ENCODE measurements around the gene MAST4. TPM values are rescaled to one million over a fixed set of nuclear protein-coding genes. Genes with fewer than 3 reads are reported as not detected.

Gene MAST4
- total RNA-seq, 2 experiments from 2014 or later, result 1.3 to 21.9 TPM

DNA sequence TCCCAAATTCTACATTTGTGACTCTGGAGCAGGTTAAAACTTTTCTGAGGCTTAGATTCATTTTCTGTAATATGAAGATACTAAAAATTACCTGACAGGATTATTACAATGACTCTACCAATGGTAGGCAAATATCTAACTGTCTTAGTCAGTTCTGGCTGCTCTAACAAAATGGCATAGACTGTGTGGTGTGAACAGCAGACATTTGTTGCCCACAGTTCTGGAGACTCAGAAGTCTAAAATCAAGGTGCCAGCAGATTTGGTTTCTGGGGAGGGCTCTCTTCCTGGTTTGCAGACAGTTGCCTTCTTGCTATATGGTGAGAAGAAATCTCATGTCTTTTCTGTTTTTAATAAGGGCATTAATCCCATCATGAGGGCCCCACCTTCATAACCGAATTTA lies 245.1 kb downstream of the MAST4 start:
- Histone ChIP-seq H3K9me3 (ENCODE audit: low read length) (no peaks in the 10 kb centered on the region), H3K9me2 (ENCODE audit: insufficient read depth, low read length) (no peaks in the 10 kb centered on the region), H3K79me2 (ENCODE audit: insufficient read depth, low read depth, low read length) (no peaks in the 10 kb centered on the region), H3K4me2 (ENCODE audit: low read length) (no peak overlapping the region), H2AFZ (ENCODE audit: low read length) (no peak overlapping the region), H4K20me1 (ENCODE audit: insufficient read depth, low read length) (no peaks in the 10 kb centered on the region), H3K4me3 (ENCODE audit: low read depth, low read length, poor library complexity, severe bottlenecking) (no peak overlapping the region), H3K4me1 (ENCODE audit: insufficient read depth, low read length, poor library complexity, severe bottlenecking) (no peaks in the 10 kb centered on the region), H3K36me3 (ENCODE audit: insufficient read depth, low read length) (no peaks in the 10 kb centered on the region), H3K27ac (ENCODE audit: low read depth, low read length, poor library complexity, severe bottlenecking) (no peak overlapping the region)
- BruUV-seq (replicated peaks), result no TSS peak
- intact Hi-C loops (cut with micrococcal nuclease; ENCODE audit: unreplicated experiment), result no loop called here
- no peak for DNase-seq (ENCODE audit: low spot score)
- TF ChIP-seq, protein P1, sequence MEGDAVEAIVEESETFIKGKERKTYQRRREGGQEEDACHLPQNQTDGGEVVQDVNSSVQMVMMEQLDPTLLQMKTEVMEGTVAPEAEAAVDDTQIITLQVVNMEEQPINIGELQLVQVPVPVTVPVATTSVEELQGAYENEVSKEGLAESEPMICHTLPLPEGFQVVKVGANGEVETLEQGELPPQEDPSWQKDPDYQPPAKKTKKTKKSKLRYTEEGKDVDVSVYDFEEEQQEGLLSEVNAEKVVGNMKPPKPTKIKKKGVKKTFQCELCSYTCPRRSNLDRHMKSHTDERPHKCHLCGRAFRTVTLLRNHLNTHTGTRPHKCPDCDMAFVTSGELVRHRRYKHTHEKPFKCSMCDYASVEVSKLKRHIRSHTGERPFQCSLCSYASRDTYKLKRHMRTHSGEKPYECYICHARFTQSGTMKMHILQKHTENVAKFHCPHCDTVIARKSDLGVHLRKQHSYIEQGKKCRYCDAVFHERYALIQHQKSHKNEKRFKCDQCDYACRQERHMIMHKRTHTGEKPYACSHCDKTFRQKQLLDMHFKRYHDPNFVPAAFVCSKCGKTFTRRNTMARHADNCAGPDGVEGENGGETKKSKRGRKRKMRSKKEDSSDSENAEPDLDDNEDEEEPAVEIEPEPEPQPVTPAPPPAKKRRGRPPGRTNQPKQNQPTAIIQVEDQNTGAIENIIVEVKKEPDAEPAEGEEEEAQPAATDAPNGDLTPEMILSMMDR (conservative IDR thresholded peaks at IDR 0.05; ENCODE audit: low read length), result no peak
- no peak for TF ChIP-seq EZH2phosphoT487 (IDR thresholded peaks at IDR 0.05; ENCODE audit: borderline replicate concordance, low read depth, low read length)
- CTCF ChIA-PET (ENCODE audit: unreplicated experiment), result no interaction called here
- POLR2A ChIA-PET, result no interaction called here

DNA sequence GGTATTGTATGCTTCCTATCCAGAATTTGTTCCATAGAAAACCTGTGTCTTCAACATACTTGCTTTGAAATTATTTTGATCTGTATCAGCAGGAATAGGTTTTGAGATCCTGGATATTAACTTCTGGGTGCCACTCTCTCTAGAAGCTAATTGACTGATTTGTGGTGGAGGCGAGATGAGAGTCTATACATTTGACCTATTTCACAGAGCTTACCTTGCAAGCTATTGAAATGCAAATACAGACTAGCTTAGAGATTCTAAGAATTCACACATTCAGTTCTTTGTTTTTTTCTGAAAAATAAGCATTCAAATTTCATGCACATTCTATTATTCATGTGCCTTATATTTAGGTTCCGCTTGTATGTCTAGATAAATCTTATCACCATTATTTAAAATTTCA lies 246.3 kb downstream of the MAST4 start:
- intact Hi-C loops (cut with micrococcal nuclease; ENCODE audit: unreplicated experiment), result no loop called here
- no peaks in the 10 kb centered on the region for H4K20me1 ChIP-seq (ENCODE audit: insufficient read depth, low read length)

GRCh38 chr5:66843065-66843464 lies 246.9 kb downstream of the MAST4 start:
- no peaks in the 10 kb centered on the region for H3K9me2 ChIP-seq (ENCODE audit: insufficient read depth, low read length)
- no peak for TF ChIP-seq EZH2phosphoT487 (IDR thresholded peaks at IDR 0.05; ENCODE audit: borderline replicate concordance, low read depth, low read length)
- TF ChIP-seq, protein P1 (conservative IDR thresholded peaks at IDR 0.05; ENCODE audit: low read length), result no peak
- H3K9me3 ChIP-seq (ENCODE audit: low read length), result no peaks in the 10 kb centered on the region
- ChIA-PET CTCF (ENCODE audit: unreplicated experiment) (no interaction called here), POLR2A (interaction anchor here (0.5 to 1.8 kb wide), 3 partner anchors 14 to 510 kb away, joined by 3 to 5 read pairs (median 3); no protein-coding TSS in a partner anchor)
- no peak for DNase-seq (ENCODE audit: low spot score)
- no TSS peak for BruUV-seq (replicated peaks)
- H4K20me1 ChIP-seq (ENCODE audit: insufficient read depth, low read length), result no peaks in the 10 kb centered on the region
- no peak overlapping the region for H2AFZ ChIP-seq (ENCODE audit: low read length)
- H3K27ac ChIP-seq (ENCODE audit: low read depth, low read length, poor library complexity, severe bottlenecking), result no peak overlapping the region
- H3K36me3 ChIP-seq (ENCODE audit: insufficient read depth, low read length), result no peaks in the 10 kb centered on the region
- H3K79me2 ChIP-seq (ENCODE audit: insufficient read depth, low read depth, low read length), result no peaks in the 10 kb centered on the region
- H3K4me1 ChIP-seq (ENCODE audit: insufficient read depth, low read length, poor library complexity, severe bottlenecking), result no peaks in the 10 kb centered on the region
- intact Hi-C loops (cut with micrococcal nuclease; ENCODE audit: unreplicated experiment), result no loop called here
- H3K4me2 ChIP-seq (ENCODE audit: low read length), result no peak overlapping the region
- H3K4me3 ChIP-seq (ENCODE audit: low read depth, low read length, poor library complexity, severe bottlenecking), result no peak overlapping the region

More for the DNA sequence above, 246.3 kb downstream of the MAST4 start:
- no peaks in the 10 kb centered on the region for H3K36me3 ChIP-seq (ENCODE audit: insufficient read depth, low read length)
- POLR2A ChIA-PET, result interaction anchor here (0.5 kb wide), 1 partner anchor 47 kb away, joined by 3 read pairs; no protein-coding TSS in a partner anchor
- H3K9me3 ChIP-seq (ENCODE audit: low read length), result no peaks in the 10 kb centered on the region
- BruUV-seq (replicated peaks), result no TSS peak
- CTCF ChIA-PET (ENCODE audit: unreplicated experiment), result no interaction called here
- H3K4me2 ChIP-seq (ENCODE audit: low read length), result no peak overlapping the region
- no peak for DNase-seq (ENCODE audit: low spot score)
- H2AFZ ChIP-seq (ENCODE audit: low read length), result no peak overlapping the region
- TF ChIP-seq, protein P1 (conservative IDR thresholded peaks at IDR 0.05; ENCODE audit: low read length), result no peak
- TF ChIP-seq EZH2phosphoT487 (IDR thresholded peaks at IDR 0.05; ENCODE audit: borderline replicate concordance, low read depth, low read length), result no peak
- H3K27ac ChIP-seq (ENCODE audit: low read depth, low read length, poor library complexity, severe bottlenecking), result no peak overlapping the region
- H3K9me2 ChIP-seq (ENCODE audit: insufficient read depth, low read length), result no peaks in the 10 kb centered on the region
- no peaks in the 10 kb centered on the region for H3K79me2 ChIP-seq (ENCODE audit: insufficient read depth, low read depth, low read length)
- no peaks in the 10 kb centered on the region for H3K4me1 ChIP-seq (ENCODE audit: insufficient read depth, low read length, poor library complexity, severe bottlenecking)
- no peak overlapping the region for H3K4me3 ChIP-seq (ENCODE audit: low read depth, low read length, poor library complexity, severe bottlenecking)
